NCI-H2029 (cell line): ENCODE data around the gene POM121.
"Not testable (repeated sequence)": the region's sequence is repeated elsewhere in the genome, so short reads cannot be mapped to it uniquely, and the experiment has no call there.

Experiments
- DNase-seq: peaks from one replicate; lab custom pipeline; 2025; lab: John Stamatoyannopoulos, UW

Gene POM121

GRCh38 chr7:72997447-72997846 lies 72.6 kb downstream of the POM121 start:
- DNase-seq: not testable (repeated sequence)

- DNase-seq: not testable (repeated sequence)
Measured at GRCh38 chr7:72997887-72998468, 73.1 kb downstream of the POM121 start.
